A549 (cell line): ENCODE measurements around the gene MTCL1.

Experiments used
- CEBPB ChIP-seq, 2 experiments: fragments of >200 bp in 1 of 2; sonication (Bioruptor Twin) in 1 of 2; formaldehyde crosslinking in 1 of 2; IDR thresholded peaks; 2 replicates each; pipeline ENCODE4 v1.6.1; 2012 to 2016
- EP300 ChIP-seq, 2 experiments: fragments of >200 bp; sonication (Bioruptor Twin); formaldehyde crosslinking; IDR thresholded peaks; 2 replicates in 1 of 2; 3 replicates in 1 of 2; pipeline ENCODE4 v1.6.1; 2016 to 2017
- PHF8 ChIP-seq: fragments of 200-600 bp; sonication (generic); IDR thresholded peaks from 2 replicates; pipeline ENCODE4 v1.6.1; 2016; ENCODE audit warnings: low read depth, mild to moderate bottlenecking, antibody characterized with exemption, moderate library complexity, borderline replicate concordance
- POLR2A ChIP-seq: IDR thresholded peaks from 2 replicates; pipeline ENCODE4 v1.6.1; 2012; ENCODE audit warnings: mild to moderate bottlenecking, low read length
- RAD21 ChIP-seq, 2 experiments: fragments of >200 bp in 1 of 2; sonication (Bioruptor Twin) in 1 of 2; formaldehyde crosslinking in 1 of 2; IDR thresholded peaks in 1 of 2; conservative IDR thresholded peaks in 1 of 2; 2 replicates in 1 of 2; 3 replicates in 1 of 2; pipeline ENCODE4 v1.6.1; 2012 to 2018; ENCODE audit warnings: inconsistent platforms in 1 of 2
- RARB ChIP-seq: fragments of 250-450 bp; sonication (Bioruptor Pico); IDR thresholded peaks from 2 replicates; pipeline ENCODE4 v1.8.0; 2021; ENCODE audit warnings: mild to moderate bottlenecking, moderate library complexity
- RFX5 ChIP-seq: fragments of 450-650 bp; IDR thresholded peaks from 2 replicates; pipeline ENCODE4 v1.7.1; 2014; ENCODE audit warnings: antibody characterized with exemption, mild to moderate bottlenecking, moderate library complexity
- ZFP36 ChIP-seq: fragments of 450-650 bp; IDR thresholded peaks from 2 replicates; pipeline ENCODE4 v1.6.1; 2014; ENCODE audit warnings: borderline replicate concordance; ENCODE audit not compliant: partially characterized antibody
- TF ChIP-seq, protein P1 (sequence below): fragments of >200 bp; sonication (Bioruptor Twin); formaldehyde crosslinking; IDR thresholded peaks from 3 replicates; pipeline ENCODE4 v1.5.1; 2016
- TF ChIP-seq, protein P2 (sequence below): fragments of 150-350 bp; IDR thresholded peaks from 2 replicates; pipeline ENCODE4 v1.6.1; 2014; ENCODE audit warnings: low read depth, mild to moderate bottlenecking, low read length

DNA sequence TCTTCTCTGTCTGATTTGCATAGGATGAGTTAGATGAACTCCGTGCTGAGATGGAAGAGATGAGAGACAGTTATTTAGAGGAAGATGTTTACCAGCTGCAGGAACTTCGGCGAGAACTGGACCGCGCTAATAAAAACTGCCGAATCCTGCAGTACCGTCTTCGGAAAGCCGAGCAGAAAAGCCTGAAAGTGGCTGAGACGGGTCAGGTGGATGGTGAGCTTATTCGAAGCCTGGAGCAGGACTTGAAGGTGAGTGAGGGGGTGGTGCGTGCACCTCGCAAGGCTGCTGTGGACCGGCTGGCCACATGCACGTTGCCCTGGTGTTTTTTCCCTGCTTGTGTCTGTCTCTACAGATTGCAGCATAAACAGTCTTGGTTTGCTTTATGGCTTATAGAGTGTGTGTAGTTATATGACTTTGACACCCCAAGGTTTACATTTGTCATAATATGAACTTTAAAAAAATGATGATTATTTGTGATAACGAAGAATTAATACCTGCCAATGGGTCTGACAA, 13.1 kb downstream of the MTCL1 start:
- TF ChIP-seq, protein P1, sequence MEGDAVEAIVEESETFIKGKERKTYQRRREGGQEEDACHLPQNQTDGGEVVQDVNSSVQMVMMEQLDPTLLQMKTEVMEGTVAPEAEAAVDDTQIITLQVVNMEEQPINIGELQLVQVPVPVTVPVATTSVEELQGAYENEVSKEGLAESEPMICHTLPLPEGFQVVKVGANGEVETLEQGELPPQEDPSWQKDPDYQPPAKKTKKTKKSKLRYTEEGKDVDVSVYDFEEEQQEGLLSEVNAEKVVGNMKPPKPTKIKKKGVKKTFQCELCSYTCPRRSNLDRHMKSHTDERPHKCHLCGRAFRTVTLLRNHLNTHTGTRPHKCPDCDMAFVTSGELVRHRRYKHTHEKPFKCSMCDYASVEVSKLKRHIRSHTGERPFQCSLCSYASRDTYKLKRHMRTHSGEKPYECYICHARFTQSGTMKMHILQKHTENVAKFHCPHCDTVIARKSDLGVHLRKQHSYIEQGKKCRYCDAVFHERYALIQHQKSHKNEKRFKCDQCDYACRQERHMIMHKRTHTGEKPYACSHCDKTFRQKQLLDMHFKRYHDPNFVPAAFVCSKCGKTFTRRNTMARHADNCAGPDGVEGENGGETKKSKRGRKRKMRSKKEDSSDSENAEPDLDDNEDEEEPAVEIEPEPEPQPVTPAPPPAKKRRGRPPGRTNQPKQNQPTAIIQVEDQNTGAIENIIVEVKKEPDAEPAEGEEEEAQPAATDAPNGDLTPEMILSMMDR, result no peak
- no peak for TF ChIP-seq POLR2A
- no peak for TF ChIP-seq EP300 (IDR thresholded peaks at IDR 0.05)
- TF ChIP-seq ZFP36, result no peak
- TF ChIP-seq RFX5, result no peak
- TF ChIP-seq PHF8, result no peak
- TF ChIP-seq RARB (CRISPR knock-in tag), result no peak
- no peak for TF ChIP-seq RAD21 (conservative IDR thresholded peaks at IDR 0.05 in 1 of 2, IDR thresholded peaks at IDR 0.05 in 1 of 2)
- TF ChIP-seq, protein P2, sequence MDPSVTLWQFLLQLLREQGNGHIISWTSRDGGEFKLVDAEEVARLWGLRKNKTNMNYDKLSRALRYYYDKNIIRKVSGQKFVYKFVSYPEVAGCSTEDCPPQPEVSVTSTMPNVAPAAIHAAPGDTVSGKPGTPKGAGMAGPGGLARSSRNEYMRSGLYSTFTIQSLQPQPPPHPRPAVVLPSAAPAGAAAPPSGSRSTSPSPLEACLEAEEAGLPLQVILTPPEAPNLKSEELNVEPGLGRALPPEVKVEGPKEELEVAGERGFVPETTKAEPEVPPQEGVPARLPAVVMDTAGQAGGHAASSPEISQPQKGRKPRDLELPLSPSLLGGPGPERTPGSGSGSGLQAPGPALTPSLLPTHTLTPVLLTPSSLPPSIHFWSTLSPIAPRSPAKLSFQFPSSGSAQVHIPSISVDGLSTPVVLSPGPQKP, result no peak
- no peak for TF ChIP-seq CEBPB (IDR thresholded peaks at IDR 0.05)
